Measurements from ENCODE around the gene PPM1E.

The PPM1E gene

GRCh38 chr17:58813712-58814111 is 58.1 kb downstream of the PPM1E start:
- no peak overlapping the region for H3K4me3 ChIP-seq (ENCODE audit: low read length, poor library complexity, severe bottlenecking)
- no peaks in the 10 kb centered on the region for H3K4me1 ChIP-seq (ENCODE audit: insufficient read depth, low read length, poor library complexity, severe bottlenecking)
- TF ChIP-seq CTCF (conservative IDR thresholded peaks at IDR 0.05; ENCODE audit: low read length) (no peak), EZH2phosphoT487 (IDR thresholded peaks at IDR 0.05; ENCODE audit: borderline replicate concordance) (no peak)
- no peaks in the 10 kb centered on the region for H3F3A ChIP-seq (ENCODE audit: low read depth)
- H3K9ac ChIP-seq (ENCODE audit: low read depth, low read length, poor library complexity, severe bottlenecking), result no peak overlapping the region
- H3K79me2 ChIP-seq (ENCODE audit: insufficient read depth, low read length), result no peaks in the 10 kb centered on the region
- H3K27me3 ChIP-seq (ENCODE audit: insufficient read depth, low read length, poor library complexity, severe bottlenecking), result no peaks in the 10 kb centered on the region
- no peaks in the 10 kb centered on the region for H3K9me3 ChIP-seq (ENCODE audit: insufficient read depth, low read depth, low read length)
- no peaks in the 10 kb centered on the region for H4K20me1 ChIP-seq (ENCODE audit: insufficient read depth, low read length, poor library complexity, severe bottlenecking)
- H3K9me2 ChIP-seq (replicated peaks; ENCODE audit: low read depth, low read length), result no peaks in the 10 kb centered on the region
- H3K4me2 ChIP-seq (ENCODE audit: low read depth, low read length, poor library complexity, severe bottlenecking), result no peak overlapping the region
- H2AFZ ChIP-seq (ENCODE audit: low read length), result no peak overlapping the region
- no peaks in the 10 kb centered on the region for H3K36me3 ChIP-seq (ENCODE audit: insufficient read depth, low read length)

GRCh38 chr17:58818654-58819053 is 63.0 kb downstream of the PPM1E start:
- no peaks in the 10 kb centered on the region for H3F3A ChIP-seq (ENCODE audit: low read depth)
- no peak for TF ChIP-seq EZH2phosphoT487 (IDR thresholded peaks at IDR 0.05; ENCODE audit: borderline replicate concordance)
- TF ChIP-seq CTCF (conservative IDR thresholded peaks at IDR 0.05; ENCODE audit: low read length), result no peak
- H3K9ac ChIP-seq (ENCODE audit: low read depth, low read length, poor library complexity, severe bottlenecking), result no peak overlapping the region
- no peaks in the 10 kb centered on the region for H3K4me1 ChIP-seq (ENCODE audit: insufficient read depth, low read length, poor library complexity, severe bottlenecking)
- no peak overlapping the region for H3K4me3 ChIP-seq (ENCODE audit: low read length, poor library complexity, severe bottlenecking)
- H3K9me3 ChIP-seq (ENCODE audit: insufficient read depth, low read depth, low read length), result no peaks in the 10 kb centered on the region
- H4K20me1 ChIP-seq (ENCODE audit: insufficient read depth, low read length, poor library complexity, severe bottlenecking), result no peaks in the 10 kb centered on the region
- no peaks in the 10 kb centered on the region for H3K79me2 ChIP-seq (ENCODE audit: insufficient read depth, low read length)
- H2AFZ ChIP-seq (ENCODE audit: low read length), result no peak overlapping the region
- H3K4me2 ChIP-seq (ENCODE audit: low read depth, low read length, poor library complexity, severe bottlenecking), result no peak overlapping the region
- H3K27me3 ChIP-seq (ENCODE audit: insufficient read depth, low read length, poor library complexity, severe bottlenecking), result no peaks in the 10 kb centered on the region
- H3K36me3 ChIP-seq (ENCODE audit: insufficient read depth, low read length), result no peaks in the 10 kb centered on the region
- no peaks in the 10 kb centered on the region for H3K9me2 ChIP-seq (replicated peaks; ENCODE audit: low read depth, low read length)

- Histone ChIP-seq H3K36me3 (ENCODE audit: insufficient read depth, low read length) (no peaks in the 10 kb centered on the region), H3K4me2 (ENCODE audit: low read depth, low read length, poor library complexity, severe bottlenecking) (no peak overlapping the region), H3K4me3 (ENCODE audit: low read length, poor library complexity, severe bottlenecking) (no peak overlapping the region), H3K79me2 (ENCODE audit: insufficient read depth, low read length) (no peaks in the 10 kb centered on the region), H3K9me2 (replicated peaks; ENCODE audit: low read depth, low read length) (no peaks in the 10 kb centered on the region), H2AFZ (ENCODE audit: low read length) (no peak overlapping the region), H4K20me1 (ENCODE audit: insufficient read depth, low read length, poor library complexity, severe bottlenecking) (no peaks in the 10 kb centered on the region), H3K9me3 (ENCODE audit: insufficient read depth, low read depth, low read length) (no peaks in the 10 kb centered on the region), H3K4me1 (ENCODE audit: insufficient read depth, low read length, poor library complexity, severe bottlenecking) (no peaks in the 10 kb centered on the region), H3F3A (ENCODE audit: low read depth) (no peaks in the 10 kb centered on the region), H3K27me3 (ENCODE audit: insufficient read depth, low read length, poor library complexity, severe bottlenecking) (no peaks in the 10 kb centered on the region), H3K9ac (ENCODE audit: low read depth, low read length, poor library complexity, severe bottlenecking) (no peak overlapping the region)
- TF ChIP-seq EZH2phosphoT487 (IDR thresholded peaks at IDR 0.05; ENCODE audit: borderline replicate concordance), result no peak
- no peak for TF ChIP-seq CTCF (conservative IDR thresholded peaks at IDR 0.05; ENCODE audit: low read length)
These were observed 66.7 kb downstream of the PPM1E start for GRCh38 chr17:58822148-58823050.

Data from Loucy (cell line).